ENCODE measurements around the gene NEK5.
"Not testable (repeated sequence)": the region's sequence is repeated elsewhere in the genome, so short reads cannot be mapped to it uniquely, and the experiment has no call there.

NEK5 gene

DNA sequence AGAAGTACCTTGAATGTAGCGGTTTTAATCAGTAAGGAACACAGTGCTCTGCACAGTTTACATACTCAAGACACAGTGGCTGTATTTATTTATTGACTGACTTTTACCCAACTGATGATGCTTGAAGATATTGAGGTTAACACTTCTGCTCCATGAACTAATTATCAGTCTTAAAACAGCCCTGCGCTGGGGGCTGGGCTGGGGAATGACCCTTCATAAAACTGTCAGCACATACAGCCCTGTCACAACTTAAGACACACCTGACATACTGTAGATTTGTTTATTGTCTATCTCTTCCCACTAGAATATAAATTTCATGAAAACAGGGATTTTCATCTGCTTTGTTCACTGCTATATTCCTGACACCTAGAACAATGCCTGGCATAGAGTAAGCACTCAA, 10.8 kb downstream of the NEK5 start:
- TF ChIP-seq, protein P1, sequence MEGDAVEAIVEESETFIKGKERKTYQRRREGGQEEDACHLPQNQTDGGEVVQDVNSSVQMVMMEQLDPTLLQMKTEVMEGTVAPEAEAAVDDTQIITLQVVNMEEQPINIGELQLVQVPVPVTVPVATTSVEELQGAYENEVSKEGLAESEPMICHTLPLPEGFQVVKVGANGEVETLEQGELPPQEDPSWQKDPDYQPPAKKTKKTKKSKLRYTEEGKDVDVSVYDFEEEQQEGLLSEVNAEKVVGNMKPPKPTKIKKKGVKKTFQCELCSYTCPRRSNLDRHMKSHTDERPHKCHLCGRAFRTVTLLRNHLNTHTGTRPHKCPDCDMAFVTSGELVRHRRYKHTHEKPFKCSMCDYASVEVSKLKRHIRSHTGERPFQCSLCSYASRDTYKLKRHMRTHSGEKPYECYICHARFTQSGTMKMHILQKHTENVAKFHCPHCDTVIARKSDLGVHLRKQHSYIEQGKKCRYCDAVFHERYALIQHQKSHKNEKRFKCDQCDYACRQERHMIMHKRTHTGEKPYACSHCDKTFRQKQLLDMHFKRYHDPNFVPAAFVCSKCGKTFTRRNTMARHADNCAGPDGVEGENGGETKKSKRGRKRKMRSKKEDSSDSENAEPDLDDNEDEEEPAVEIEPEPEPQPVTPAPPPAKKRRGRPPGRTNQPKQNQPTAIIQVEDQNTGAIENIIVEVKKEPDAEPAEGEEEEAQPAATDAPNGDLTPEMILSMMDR (IDR thresholded peaks at IDR 0.05; ENCODE audit: low read depth, low read length), result no peak
- no peak for DNase-seq (ENCODE audit: low read depth, low spot score)
- no peak overlapping the region for H3K4me3 ChIP-seq (ENCODE audit: low read depth, low read length)
- in situ Hi-C loops (cut with HindIII; ENCODE audit: low sequenced_read_pairs), result no loop called here

DNA sequence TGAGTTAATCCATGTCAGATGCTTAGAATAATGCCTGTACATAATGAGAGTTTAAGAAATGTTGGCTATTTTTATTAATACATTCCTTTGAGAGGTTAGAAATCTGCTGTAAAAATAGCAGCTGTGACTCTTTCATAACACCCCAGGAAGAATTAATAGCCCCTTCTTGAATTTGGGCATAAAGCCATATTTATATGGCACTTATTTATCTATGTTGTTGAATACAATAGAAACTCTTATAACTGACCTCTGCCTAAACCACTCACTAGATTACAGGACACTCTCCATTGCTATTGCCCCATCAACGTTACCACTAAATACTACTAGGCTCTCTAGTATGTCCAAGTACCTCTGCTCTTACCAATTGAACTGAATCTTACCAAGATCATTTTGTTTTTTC, 16.3 kb downstream of the NEK5 start:
- H3K4me3 ChIP-seq (ENCODE audit: low read depth, low read length), result no peak overlapping the region
- no peak for DNase-seq (ENCODE audit: low read depth, low spot score)
- in situ Hi-C loops (cut with HindIII; ENCODE audit: low sequenced_read_pairs), result no loop called here
- TF ChIP-seq, protein P1 (IDR thresholded peaks at IDR 0.05; ENCODE audit: low read depth, low read length), result no peak

DNA sequence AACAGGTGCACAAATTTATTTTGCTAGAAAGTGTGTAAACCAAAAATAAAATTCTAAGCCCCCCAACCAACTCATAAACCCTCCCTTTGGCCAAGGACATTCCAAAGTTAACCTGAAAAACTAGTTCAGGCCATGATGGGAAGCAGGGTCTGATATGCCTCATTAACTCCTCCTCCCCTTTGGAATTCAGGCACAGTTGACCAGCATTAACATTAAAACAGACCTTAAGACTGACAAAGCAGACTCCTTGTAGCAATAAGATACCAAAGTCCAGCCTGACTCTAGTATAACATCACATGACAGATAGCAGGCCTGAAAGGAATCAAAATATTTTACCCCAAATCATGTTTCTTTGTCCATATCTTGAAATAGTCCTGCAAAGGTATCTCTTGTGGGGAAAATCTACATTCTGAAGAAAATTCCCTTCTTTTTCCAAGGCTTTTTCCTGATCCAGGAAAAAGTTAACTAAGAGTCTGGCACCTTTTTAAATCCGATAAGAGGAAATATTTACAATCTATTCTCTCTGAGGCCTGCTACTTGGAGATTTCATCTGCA, 19.7 kb downstream of the NEK5 start:
- no peak for DNase-seq (ENCODE audit: low read depth, low spot score)
- TF ChIP-seq, protein P1 (IDR thresholded peaks at IDR 0.05; ENCODE audit: low read depth, low read length), result no peak
- no peak overlapping the region for H3K4me3 ChIP-seq (ENCODE audit: low read depth, low read length)
- in situ Hi-C loops (cut with HindIII; ENCODE audit: low sequenced_read_pairs), result no loop called here

DNA sequence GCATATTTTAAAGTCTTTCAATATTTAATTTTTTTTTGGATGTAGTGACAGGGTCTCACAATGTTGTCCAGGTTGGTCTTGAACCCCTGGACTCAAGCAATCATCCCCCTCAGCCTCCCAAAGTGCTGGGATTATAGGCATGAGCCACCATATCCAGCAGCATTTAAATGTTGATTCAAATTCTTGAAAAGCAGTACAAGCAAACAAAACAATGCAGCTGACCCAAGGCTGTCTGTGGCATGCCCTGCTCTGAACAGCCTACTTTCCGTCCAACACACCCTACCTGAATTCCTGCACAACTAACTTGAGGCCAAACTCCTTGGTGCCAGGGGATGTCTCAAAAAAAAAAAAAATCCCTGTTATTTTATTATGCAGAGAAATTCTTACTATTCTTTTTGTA, 23.0 kb downstream of the NEK5 start:
- TF ChIP-seq, protein P1 (IDR thresholded peaks at IDR 0.05; ENCODE audit: low read depth, low read length), result no peak
- no peak overlapping the region for H3K4me3 ChIP-seq (ENCODE audit: low read depth, low read length)
- no peak for DNase-seq (ENCODE audit: low read depth, low spot score)
- in situ Hi-C loops (cut with HindIII; ENCODE audit: low sequenced_read_pairs), result no loop called here

DNA sequence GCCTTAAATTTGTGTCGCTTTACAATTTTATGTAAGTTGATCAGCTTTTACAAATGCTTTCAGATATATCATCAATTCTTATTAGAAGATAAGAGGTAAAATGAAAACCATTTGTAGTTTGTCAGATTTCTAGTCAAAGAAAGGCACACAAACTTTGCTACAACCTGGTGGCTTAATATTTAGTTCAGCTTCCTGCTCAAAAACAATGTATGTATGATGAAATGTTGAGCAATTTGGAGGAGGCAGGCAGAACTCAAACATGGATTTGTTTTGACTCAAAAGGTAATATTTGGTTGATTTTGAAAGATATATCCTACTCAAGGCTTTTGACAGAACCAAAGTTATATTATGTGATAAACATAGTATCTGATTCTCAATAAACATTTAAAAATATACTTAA, 24.2 kb downstream of the NEK5 start:
- in situ Hi-C loops (cut with HindIII; ENCODE audit: low sequenced_read_pairs), result no loop called here
- no peak for DNase-seq (ENCODE audit: low read depth, low spot score)
- TF ChIP-seq, protein P1 (IDR thresholded peaks at IDR 0.05; ENCODE audit: low read depth, low read length), result no peak
- H3K4me3 ChIP-seq (ENCODE audit: low read depth, low read length), result no peak overlapping the region

DNA sequence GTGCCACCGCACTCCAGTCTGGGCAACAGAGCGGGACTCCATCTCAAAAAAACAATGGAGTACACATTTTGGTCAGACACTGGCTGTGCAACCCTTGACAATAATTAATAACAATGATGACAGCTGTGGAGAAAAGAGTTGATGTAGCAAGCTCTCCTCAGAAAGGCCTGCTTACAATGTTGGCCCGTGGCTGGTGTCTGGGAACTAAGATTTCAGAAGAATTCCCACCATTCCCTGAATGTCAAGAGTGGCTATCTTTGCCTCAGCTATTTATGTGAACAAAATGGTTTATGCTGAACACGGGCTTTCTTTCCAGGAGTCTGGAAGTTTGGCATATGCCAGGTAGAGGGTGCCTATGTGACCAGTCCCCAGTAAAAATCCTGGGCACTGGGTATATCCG, 25.5 kb downstream of the NEK5 start:
- TF ChIP-seq, protein P1 (IDR thresholded peaks at IDR 0.05; ENCODE audit: low read depth, low read length), result no peak
- no peak for DNase-seq (ENCODE audit: low read depth, low spot score)
- H3K4me3 ChIP-seq (ENCODE audit: low read depth, low read length), result no peak overlapping the region
- in situ Hi-C loops (cut with HindIII; ENCODE audit: low sequenced_read_pairs), result no loop called here

DNA sequence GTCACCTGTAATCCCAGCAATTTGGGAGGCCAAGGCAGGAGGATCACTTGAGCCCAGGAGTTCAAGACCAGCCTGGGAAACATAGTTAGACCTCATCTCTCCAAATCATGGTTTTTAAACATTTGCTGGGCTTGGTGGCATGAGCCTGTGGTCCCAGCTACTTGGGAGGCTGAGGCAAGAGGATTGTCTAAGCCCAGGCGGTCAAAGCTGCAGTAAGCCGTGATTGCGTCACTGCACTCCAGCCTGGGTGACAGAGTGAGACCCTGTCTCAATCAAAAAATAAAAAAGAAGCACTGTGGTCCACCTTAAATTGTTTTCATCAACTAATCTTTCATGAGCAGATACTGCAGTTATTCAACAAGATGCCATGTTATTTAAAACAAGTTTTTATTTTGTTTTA, 26.4 kb downstream of the NEK5 start:
- in situ Hi-C loops (cut with HindIII; ENCODE audit: low sequenced_read_pairs); DNase-seq (ENCODE audit: low read depth, low spot score); H3K4me3 ChIP-seq (ENCODE audit: low read depth, low read length): not testable (repeated sequence)

All from astrocyte of the spinal cord (primary cell).